Activated CD8-positive, alpha-beta T cell treated with anti-CD3 and anti-CD28 coated beads for 36 hours (primary cell): ENCODE measurements around the gene TRAF1. TPM values are rescaled to one million over a fixed set of nuclear protein-coding genes. Genes with fewer than 3 reads are reported as not detected.

ENCODE experiments used
- ATAC-seq: fragments of 200-7000 bp; cut with Tn5 transposase; one replicate; pipeline ENCODE4 v1.10.0; 2021; ENCODE audit warnings: mild to moderate bottlenecking, moderate library complexity
- CTCF ChIA-PET: fragments of 350-600 bp; sonication (Branson Sonifier 250); formaldehyde crosslinking; loops from one replicate; lab custom pipeline; 2021; ENCODE audit warnings: antibody characterized with exemption; lab: Charles Lee
- POLR2A ChIA-PET: fragments of 350-600 bp; sonication (Branson Sonifier 250); formaldehyde crosslinking; loops from one replicate; lab custom pipeline; 2021; ENCODE audit warnings: antibody characterized with exemption; lab: Charles Lee
- DNase-seq: peaks from one replicate; pipeline ENCODE4 v3.0.0-alpha.2; 2020
- H3K27ac Mint-ChIP-seq: one replicate; pipeline ENCODE4 v1.8.0; 2021; ENCODE audit warnings: mild to moderate bottlenecking, mixed read lengths
- H3K27me3 Mint-ChIP-seq: one replicate; pipeline ENCODE4 v1.8.0; 2021; ENCODE audit warnings: mixed read lengths
- H3K36me3 Mint-ChIP-seq: one replicate; pipeline ENCODE4 v1.8.0; 2021; ENCODE audit warnings: low read depth, mixed read lengths
- H3K4me1 Mint-ChIP-seq: one replicate; pipeline ENCODE4 v1.8.0; 2021; ENCODE audit warnings: low read depth, mixed read lengths
- H3K4me3 Mint-ChIP-seq: one replicate; pipeline ENCODE4 v1.8.0; 2021; ENCODE audit warnings: mild to moderate bottlenecking, moderate library complexity, mixed read lengths
- H3K9me3 Mint-ChIP-seq: one replicate; pipeline ENCODE4 v1.8.0; 2021; ENCODE audit warnings: mixed read lengths
- CTCF ChIP-seq: fragments of 200-600 bp; IDR thresholded peaks from one replicate; pipeline ENCODE4 v1.8.0; 2022; ENCODE audit warnings: antibody characterized with exemption, mild to moderate bottlenecking
- intact Hi-C: fragments of 100-400 bp; cut with micrococcal nuclease; formaldehyde crosslinking; loops from one replicate; pipeline ENCODE4 v1.10.0; 2022
- total RNA-seq, 2 experiments: library from RNA; stranded (reverse); gene quantifications; one replicate each; pipeline ENCODE4 v1.2.3, GENCODE V29; 2021

The TRAF1 gene
- total RNA-seq, 2 experiments from 2014 or later = 147 to 150 TPM

GRCh38 chr9:120878188-120879130 lies 48.1 kb downstream of the TRAF1 start:
- Mint-ChIP-seq H3K4me1 (peaks cover 76% of the 10 kb centered on the region), H3K27ac (peak overlapping the region; percentile 94), H3K27me3 (no peaks in the 10 kb centered on the region), H3K36me3 (peaks cover 44% of the 10 kb centered on the region), H3K4me3 (peak overlapping the region; percentile 83), H3K9me3 (no peaks in the 10 kb centered on the region)
- ChIA-PET CTCF (interaction anchor here (1.0 to 4.4 kb wide), 2 partner anchors 9 to 11 kb away, joined by 3 to 30 read pairs; no protein-coding TSS in a partner anchor), POLR2A (interaction anchor here (0.6 to 67.1 kb wide), 5 partner anchors 10 to 85 kb away, joined by 3 to 2439 read pairs (median 3); partner anchors contain the start of genes FBXW2 and TRAF1)
- no peak for TF ChIP-seq CTCF
- intact Hi-C loops = loop anchor here (5.0 kb wide), 2 partner anchors 49 to 121 kb away; partner anchors contain the start of gene TRAF1
- ATAC-seq (peak; percentile 35), DNase-seq (peak; percentile 72)

- Mint-ChIP-seq H3K36me3 (peaks cover 53% of the 10 kb centered on the region), H3K27me3 (no peaks in the 10 kb centered on the region), H3K4me1 (peaks cover 77% of the 10 kb centered on the region), H3K4me3 (peak overlapping the region; percentile 83), H3K27ac (peak overlapping the region; percentile 94), H3K9me3 (no peaks in the 10 kb centered on the region)
- DNase-seq (peak; percentile 86), ATAC-seq (peak; percentile 25)
- ChIA-PET POLR2A (interaction anchor here (1.1 to 67.1 kb wide), 4 partner anchors 14 to 84 kb away, joined by 3 to 2439 read pairs (median 10); partner anchors contain the start of genes FBXW2 and TRAF1), CTCF (interaction anchor here (0.6 to 4.4 kb wide), 4 partner anchors 8 to 54 kb away, joined by 3 to 30 read pairs (median 3); no protein-coding TSS in a partner anchor)
- intact Hi-C loops = loop anchor here (2.0 to 5.0 kb wide), 3 partner anchors 15 to 120 kb away; partner anchors contain the start of gene TRAF1
- TF ChIP-seq CTCF = no peak
Observed at GRCh38 chr9:120877276-120878034, 49.1 kb downstream of the TRAF1 start.

- Mint-ChIP-seq H3K4me1 (peaks cover 77% of the 10 kb centered on the region), H3K27ac (peak within 1 kb of the TSS; percentile 94), H3K4me3 (peak within 1 kb of the TSS; percentile 91), H3K27me3 (no peaks in the 10 kb centered on the region), H3K9me3 (no peaks in the 10 kb centered on the region), H3K36me3 (peaks cover 58% of the 10 kb centered on the region)
- DNase-seq (peak; percentile 69), ATAC-seq (peak; percentile 25)
- TF ChIP-seq CTCF = no peak
- intact Hi-C loops = loop anchor here (2.0 to 5.0 kb wide), 3 partner anchors 16 to 120 kb away; partner anchors contain the start of gene TRAF1
- ChIA-PET POLR2A (interaction anchor here (1.1 to 67.1 kb wide), 6 partner anchors 13 to 83 kb away, joined by 3 to 2439 read pairs (median 6); partner anchors contain the start of genes FBXW2 and TRAF1), CTCF (interaction anchor here (1.5 to 4.4 kb wide), 2 partner anchors 12 to 55 kb away, joined by 3 to 30 read pairs; no protein-coding TSS in a partner anchor)
Observed at GRCh38 chr9:120876842-120877240, 49.8 kb downstream of the TRAF1 start, which contains the start of gene PHF19. TSS of gene PHF19 (minus strand) at chr9:120877188. CDS start at chr9:120874741, 2,447 bp downstream.

- no peak for TF ChIP-seq CTCF
Observed at GRCh38 chr9:120875954-120876841, 50.4 kb downstream of the TRAF1 start.

More at GRCh38 chr9:120875954-120876841, 50.4 kb downstream of the TRAF1 start:
- ChIA-PET POLR2A (interaction anchor here (0.8 to 67.1 kb wide), 9 partner anchors 11 to 83 kb away, joined by 3 to 2439 read pairs (median 6); partner anchors contain the start of genes FBXW2, PSMD5 and TRAF1), CTCF (interaction anchor here (1.5 kb wide), 1 partner anchor 55 kb away, joined by 3 read pairs; no protein-coding TSS in a partner anchor)
- Mint-ChIP-seq H3K9me3 (no peaks in the 10 kb centered on the region), H3K4me1 (peaks cover 75% of the 10 kb centered on the region), H3K36me3 (peaks cover 61% of the 10 kb centered on the region), H3K4me3 (peak overlapping the region; percentile 91), H3K27me3 (no peaks in the 10 kb centered on the region), H3K27ac (peak overlapping the region; percentile 93)
- intact Hi-C loops = loop anchor here (2.0 to 5.0 kb wide), 3 partner anchors 17 to 119 kb away; partner anchors contain the start of gene TRAF1
- DNase-seq (peak; percentile 96), ATAC-seq (peak; percentile 62)
